Ishikawa (cell line): ENCODE measurements around the gene RBM38.
A peak's percentile ranks its signal among the peaks of the same experiment; 100 is the strongest.

ENCODE experiments used
- CEBPB ChIP-seq: IDR thresholded peaks from 2 replicates; pipeline ENCODE4 v1.6.1; 2012
- CREB1 ChIP-seq: IDR thresholded peaks from 2 replicates; pipeline ENCODE4 v1.6.1; 2012; ENCODE audit warnings: low read depth
- EGR1 ChIP-seq: IDR thresholded peaks from 2 replicates; pipeline ENCODE4 v1.6.1; 2012
- EP300 ChIP-seq: IDR thresholded peaks from 2 replicates; pipeline ENCODE4 v1.6.1; 2012; ENCODE audit warnings: borderline replicate concordance
- FOXM1 ChIP-seq: IDR thresholded peaks from 2 replicates; pipeline ENCODE4 v1.6.1; 2012; ENCODE audit warnings: low read depth, borderline replicate concordance
- MAX ChIP-seq: IDR thresholded peaks from 2 replicates; pipeline ENCODE4 v1.6.1; 2012
- NFIC ChIP-seq: IDR thresholded peaks from 2 replicates; pipeline ENCODE4 v1.6.1; 2012
- RAD21 ChIP-seq: IDR thresholded peaks from 2 replicates; pipeline ENCODE4 v1.6.1; 2012; ENCODE audit warnings: low read depth
- REST ChIP-seq: IDR thresholded peaks from 2 replicates; pipeline ENCODE4 v1.6.1; 2012; ENCODE audit warnings: low read depth, mild to moderate bottlenecking
- TAF1 ChIP-seq: IDR thresholded peaks from 2 replicates; pipeline ENCODE4 v1.6.1; 2012; ENCODE audit warnings: low read depth, mild to moderate bottlenecking
- TCF12 ChIP-seq: IDR thresholded peaks from 2 replicates; pipeline ENCODE4 v1.6.1; 2012; ENCODE audit warnings: low read depth
- TEAD4 ChIP-seq: IDR thresholded peaks from 2 replicates; pipeline ENCODE4 v1.6.1; 2012
- YY1 ChIP-seq: IDR thresholded peaks from 2 replicates; pipeline ENCODE4 v1.6.1; 2012; ENCODE audit warnings: low read depth
- ZBTB7A ChIP-seq: IDR thresholded peaks from 2 replicates; pipeline ENCODE4 v1.6.1; 2012; ENCODE audit warnings: low read depth
- TF ChIP-seq, protein P1 (sequence below): IDR thresholded peaks from 2 replicates; pipeline ENCODE4 v1.6.1; 2012

The RBM38 gene

DNA sequence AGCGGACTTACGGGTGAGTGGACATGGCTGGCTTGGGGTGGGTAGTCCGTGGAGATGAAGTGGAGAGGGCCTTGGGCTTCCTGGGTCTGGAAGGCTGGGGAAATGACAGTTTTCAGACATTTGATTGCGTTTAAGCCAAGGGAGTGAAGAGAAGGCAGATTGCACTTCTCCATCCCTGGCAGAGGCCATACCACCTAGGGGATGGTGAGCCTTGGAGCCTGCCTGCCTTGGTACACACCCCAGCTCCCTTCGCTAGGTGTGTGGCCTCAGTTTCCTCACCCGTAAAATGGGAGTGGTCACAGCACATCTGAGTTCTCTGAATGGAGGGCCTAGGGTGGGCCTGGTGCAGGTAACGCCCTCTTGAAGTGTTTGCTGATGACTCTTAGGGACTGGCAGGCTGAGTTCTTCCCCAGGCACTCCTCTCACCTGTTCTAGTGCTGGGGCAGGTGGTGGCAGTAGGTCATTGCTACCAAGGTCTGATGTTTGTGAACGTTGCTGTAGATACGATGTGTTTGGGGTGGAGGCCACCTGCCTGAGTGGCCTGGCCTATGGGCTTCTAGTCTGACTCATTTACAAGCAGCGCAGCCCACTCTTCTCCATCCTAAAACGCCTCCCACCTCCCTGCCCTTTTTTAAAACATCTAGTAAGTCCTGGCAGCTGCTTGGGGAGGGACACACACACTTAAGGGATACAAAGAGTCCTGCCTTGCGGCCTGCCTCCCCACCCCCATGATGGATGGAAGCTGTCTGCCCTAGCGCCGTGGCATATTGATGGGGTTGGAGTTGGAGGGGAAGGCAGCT is 2.3 kb downstream of the RBM38 start:
- TF ChIP-seq YY1 = no peak
- TF ChIP-seq ZBTB7A = no peak
- no peak for TF ChIP-seq EGR1
- no peak for TF ChIP-seq CEBPB
- TF ChIP-seq REST = no peak

DNA sequence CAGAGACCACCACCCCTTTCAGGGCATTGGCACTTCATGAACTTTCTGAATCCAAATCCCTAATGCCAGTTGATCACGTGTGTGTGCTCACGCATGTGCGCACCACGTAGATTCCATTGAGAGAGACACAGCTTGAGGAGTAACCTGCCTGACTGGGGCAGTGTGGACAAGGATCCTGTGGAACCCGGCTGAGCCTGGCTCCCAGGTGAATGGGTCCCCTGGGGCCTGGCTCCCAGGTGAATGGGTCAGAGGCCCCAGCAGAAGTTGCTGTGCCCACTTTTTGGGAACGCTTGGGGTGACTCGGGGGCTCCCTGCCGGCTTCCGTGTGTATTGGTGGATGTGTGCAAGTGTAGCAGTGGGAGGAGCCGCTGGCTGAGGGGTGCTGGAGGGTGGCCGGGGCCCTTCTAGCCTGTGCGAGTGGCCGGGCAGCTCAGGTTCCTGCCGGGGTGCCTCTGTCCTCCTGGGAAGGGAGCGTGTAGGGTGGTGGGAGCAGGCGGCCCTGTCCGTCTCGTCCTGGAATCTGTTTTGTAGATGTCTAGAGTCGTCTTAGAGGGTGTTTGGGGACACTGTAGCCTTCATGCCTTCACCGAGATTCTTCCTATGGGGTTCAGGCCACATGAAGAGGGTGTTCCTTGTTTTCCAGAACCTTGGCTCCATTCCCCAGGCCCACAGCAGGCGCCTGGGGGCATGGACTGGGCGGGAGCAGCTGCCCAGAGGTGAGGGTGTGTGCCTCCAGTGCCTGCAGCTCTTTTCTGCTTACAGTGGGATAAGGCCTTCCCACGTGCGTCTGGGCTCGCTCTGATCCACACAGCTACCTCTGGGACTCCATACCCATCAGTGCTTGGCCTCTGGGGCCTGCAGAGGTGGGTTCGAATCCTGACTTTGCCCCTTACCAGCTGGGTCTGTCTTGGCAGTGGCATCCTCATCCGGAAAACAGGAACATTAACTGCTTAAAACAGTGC is 3.2 kb downstream of the RBM38 start:
- TF ChIP-seq EP300 = no peak
- no peak for TF ChIP-seq RAD21
- TF ChIP-seq ZBTB7A = no peak
- no peak for TF ChIP-seq NFIC
- TF ChIP-seq TEAD4 = no peak
- TF ChIP-seq, protein P1, sequence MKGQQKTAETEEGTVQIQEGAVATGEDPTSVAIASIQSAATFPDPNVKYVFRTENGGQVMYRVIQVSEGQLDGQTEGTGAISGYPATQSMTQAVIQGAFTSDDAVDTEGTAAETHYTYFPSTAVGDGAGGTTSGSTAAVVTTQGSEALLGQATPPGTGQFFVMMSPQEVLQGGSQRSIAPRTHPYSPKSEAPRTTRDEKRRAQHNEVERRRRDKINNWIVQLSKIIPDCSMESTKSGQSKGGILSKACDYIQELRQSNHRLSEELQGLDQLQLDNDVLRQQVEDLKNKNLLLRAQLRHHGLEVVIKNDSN = no peak
- no peak for TF ChIP-seq REST
- no peak for TF ChIP-seq FOXM1
- TF ChIP-seq TCF12 = no peak

- TF ChIP-seq RAD21 (peak; percentile 10; the same call in 1 of the 2 replicates), FOXM1 (no peak)
Observed at GRCh38 chr20:57395111-57395966, 4.1 kb downstream of the RBM38 start.

GRCh38 chr20:57396212-57396983 is 5.2 kb downstream of the RBM38 start:
- TF ChIP-seq EP300 (no peak), FOXM1 (no peak), CREB1 (no peak), TAF1 (no peak), TEAD4 (no peak), EGR1 (no peak), NFIC (no peak), RAD21 (no peak), ZBTB7A (no peak), MAX (no peak), REST (no peak), TCF12 (no peak), CEBPB (no peak), YY1 (no peak)
- TF ChIP-seq, protein P1 = no peak
